HEK293 (cell line): Measurements from ENCODE around the gene HCAR2.

Experiments used
- CTCF ChIA-PET: fragments of 350-600 bp; formaldehyde crosslinking; extraction: SDS; loops from one replicate; lab custom pipeline; 2021; ENCODE audit warnings: antibody characterized with exemption; lab: Yijun Ruan, JAX
- POLR2A ChIA-PET: fragments of 300-600 bp; formaldehyde crosslinking; extraction: SDS; loops from one replicate; lab custom pipeline; 2020; ENCODE audit warnings: antibody characterized with exemption, inconsistent platforms; lab: Yijun Ruan, JAX
- H3K27ac ChIP-seq: fragments of 200-500 bp; sonication (Bioruptor generic); 2 replicates; pipeline ENCODE4 v1.5.1; 2014; ENCODE audit warnings: low read depth, low read length, control low read depth, inconsistent platforms; ENCODE audit errors: extremely low read depth
- H3K36me3 ChIP-seq, 2 experiments: fragments of 200-500 bp in 1 of 2; sonication (Bioruptor generic) in 1 of 2; 1 replicate in 1 of 2; 2 replicates in 1 of 2; pipeline ENCODE4 v1.5.1; 2014 to 2017; ENCODE audit warnings: inconsistent platforms in 2 of 2, low read length in 2 of 2; ENCODE audit not compliant: control insufficient read depth in 2 of 2, insufficient read depth in 1 of 2
- H3K4me1 ChIP-seq: fragments of 200-500 bp; sonication (Bioruptor generic); 2 replicates; pipeline ENCODE4 v1.5.1; 2014; ENCODE audit warnings: mild to moderate bottlenecking, low read length, inconsistent platforms; ENCODE audit not compliant: control insufficient read depth, insufficient read depth
- H3K4me3 ChIP-seq: 2 replicates; pipeline ENCODE4 v1.5.1; 2011; ENCODE audit warnings: low read depth, mild to moderate bottlenecking, control low read depth, low read length, moderate library complexity
- H3K9me3 ChIP-seq: fragments of 200-500 bp; sonication (Bioruptor generic); 2 replicates; pipeline ENCODE4 v1.5.1; 2014; ENCODE audit warnings: low read depth, low read length, inconsistent platforms; ENCODE audit not compliant: control insufficient read depth, insufficient read depth
- KLF16 ChIP-seq: fragments of 450-650 bp; formaldehyde crosslinking; IDR thresholded peaks from 2 replicates; pipeline ENCODE4 v1.5.1; 2017; ENCODE audit warnings: missing biosample characterization, missing genetic modification characterization
- SCRT2 ChIP-seq: fragments of 450-650 bp; formaldehyde crosslinking; IDR thresholded peaks from 2 replicates; pipeline ENCODE4 v1.5.1; 2016; ENCODE audit warnings: missing biosample characterization, missing genetic modification characterization
- YY2 ChIP-seq: fragments of 450-650 bp; formaldehyde crosslinking; IDR thresholded peaks from 2 replicates; pipeline ENCODE4 v1.5.1; 2016; ENCODE audit warnings: missing biosample characterization, missing genetic modification characterization
- ZBTB20 ChIP-seq: fragments of 450-650 bp; formaldehyde crosslinking; IDR thresholded peaks from 2 replicates; pipeline ENCODE4 v1.5.1; 2016; ENCODE audit warnings: missing biosample characterization, missing genetic modification characterization
- ZNF121 ChIP-seq: fragments of 450-650 bp; formaldehyde crosslinking; IDR thresholded peaks from 2 replicates; pipeline ENCODE4 v1.5.1; 2016; ENCODE audit warnings: missing biosample characterization, missing genetic modification characterization
- ZNF146 ChIP-seq: fragments of 450-650 bp; formaldehyde crosslinking; IDR thresholded peaks from 2 replicates; pipeline ENCODE4 v1.5.1; 2016; ENCODE audit warnings: missing biosample characterization, missing genetic modification characterization
- ZNF16 ChIP-seq: fragments of 450-650 bp; formaldehyde crosslinking; IDR thresholded peaks from 2 replicates; pipeline ENCODE4 v1.5.1; 2016; ENCODE audit warnings: low read depth, missing biosample characterization, missing genetic modification characterization
- ZNF184 ChIP-seq: fragments of 450-650 bp; IDR thresholded peaks from 2 replicates; pipeline ENCODE4 v1.5.1; 2018; ENCODE audit warnings: missing biosample characterization, mild to moderate bottlenecking, missing genetic modification characterization
- ZNF239 ChIP-seq: fragments of 450-650 bp; formaldehyde crosslinking; IDR thresholded peaks from 2 replicates; pipeline ENCODE4 v1.5.1; 2016; ENCODE audit warnings: missing biosample characterization, missing genetic modification characterization
- ZNF248 ChIP-seq: fragments of 450-650 bp; formaldehyde crosslinking; IDR thresholded peaks from 2 replicates; pipeline ENCODE4 v1.5.1; 2017; ENCODE audit warnings: missing biosample characterization, missing genetic modification characterization
- ZNF292 ChIP-seq: fragments of 450-650 bp; formaldehyde crosslinking; IDR thresholded peaks from 2 replicates; pipeline ENCODE4 v1.5.1; 2016; ENCODE audit warnings: low read depth, missing biosample characterization, missing genetic modification characterization, borderline replicate concordance
- ZNF37A ChIP-seq: fragments of 450-650 bp; IDR thresholded peaks from 2 replicates; pipeline ENCODE4 v1.5.1; 2018; ENCODE audit warnings: missing biosample characterization, missing genetic modification characterization
- ZNF624 ChIP-seq: fragments of 450-650 bp; formaldehyde crosslinking; IDR thresholded peaks from 2 replicates; pipeline ENCODE4 v1.5.1; 2017; ENCODE audit warnings: missing biosample characterization, missing genetic modification characterization
- ZNF785 ChIP-seq: fragments of 450-650 bp; formaldehyde crosslinking; IDR thresholded peaks from 2 replicates; pipeline ENCODE4 v1.5.1; 2016; ENCODE audit warnings: missing biosample characterization, missing genetic modification characterization
- ZSCAN30 ChIP-seq: fragments of 450-650 bp; IDR thresholded peaks from 2 replicates; pipeline ENCODE4 v1.5.1; 2018; ENCODE audit warnings: missing biosample characterization, mild to moderate bottlenecking, missing genetic modification characterization, moderate library complexity
- TF ChIP-seq, protein P1 (sequence below): fragments of 450-650 bp; formaldehyde crosslinking; IDR thresholded peaks from 2 replicates; pipeline ENCODE4 v1.5.1; 2016; ENCODE audit warnings: missing biosample characterization, missing genetic modification characterization, borderline replicate concordance
- TF ChIP-seq, protein P2 (sequence below): fragments of 450-650 bp; formaldehyde crosslinking; optimal IDR thresholded peaks from 2 replicates; pipeline ENCODE3; 2016; ENCODE audit warnings: missing biosample characterization, mild to moderate bottlenecking, missing genetic modification characterization

Gene HCAR2

DNA sequence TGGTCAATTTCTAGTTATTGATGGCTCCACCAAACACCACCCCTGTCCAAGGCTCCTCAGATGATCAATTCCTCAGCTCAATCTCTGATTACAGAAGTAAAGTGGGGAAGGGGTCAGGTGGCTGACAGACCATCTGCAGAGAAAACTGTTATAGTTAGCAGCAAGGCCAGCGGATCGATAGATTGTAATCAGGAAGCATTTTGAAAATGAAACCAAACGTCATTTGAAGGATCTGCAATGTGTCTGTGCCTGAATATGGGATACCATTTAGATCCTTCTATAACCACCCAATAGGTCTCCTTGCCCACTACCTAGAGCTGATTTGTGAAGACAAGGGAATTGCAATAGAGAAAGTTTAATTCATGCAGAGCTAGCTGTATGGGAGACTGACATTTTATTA is 11.6 kb downstream of the HCAR2 start:
- no peak overlapping the region for H3K27ac ChIP-seq
- TF ChIP-seq, protein P1, sequence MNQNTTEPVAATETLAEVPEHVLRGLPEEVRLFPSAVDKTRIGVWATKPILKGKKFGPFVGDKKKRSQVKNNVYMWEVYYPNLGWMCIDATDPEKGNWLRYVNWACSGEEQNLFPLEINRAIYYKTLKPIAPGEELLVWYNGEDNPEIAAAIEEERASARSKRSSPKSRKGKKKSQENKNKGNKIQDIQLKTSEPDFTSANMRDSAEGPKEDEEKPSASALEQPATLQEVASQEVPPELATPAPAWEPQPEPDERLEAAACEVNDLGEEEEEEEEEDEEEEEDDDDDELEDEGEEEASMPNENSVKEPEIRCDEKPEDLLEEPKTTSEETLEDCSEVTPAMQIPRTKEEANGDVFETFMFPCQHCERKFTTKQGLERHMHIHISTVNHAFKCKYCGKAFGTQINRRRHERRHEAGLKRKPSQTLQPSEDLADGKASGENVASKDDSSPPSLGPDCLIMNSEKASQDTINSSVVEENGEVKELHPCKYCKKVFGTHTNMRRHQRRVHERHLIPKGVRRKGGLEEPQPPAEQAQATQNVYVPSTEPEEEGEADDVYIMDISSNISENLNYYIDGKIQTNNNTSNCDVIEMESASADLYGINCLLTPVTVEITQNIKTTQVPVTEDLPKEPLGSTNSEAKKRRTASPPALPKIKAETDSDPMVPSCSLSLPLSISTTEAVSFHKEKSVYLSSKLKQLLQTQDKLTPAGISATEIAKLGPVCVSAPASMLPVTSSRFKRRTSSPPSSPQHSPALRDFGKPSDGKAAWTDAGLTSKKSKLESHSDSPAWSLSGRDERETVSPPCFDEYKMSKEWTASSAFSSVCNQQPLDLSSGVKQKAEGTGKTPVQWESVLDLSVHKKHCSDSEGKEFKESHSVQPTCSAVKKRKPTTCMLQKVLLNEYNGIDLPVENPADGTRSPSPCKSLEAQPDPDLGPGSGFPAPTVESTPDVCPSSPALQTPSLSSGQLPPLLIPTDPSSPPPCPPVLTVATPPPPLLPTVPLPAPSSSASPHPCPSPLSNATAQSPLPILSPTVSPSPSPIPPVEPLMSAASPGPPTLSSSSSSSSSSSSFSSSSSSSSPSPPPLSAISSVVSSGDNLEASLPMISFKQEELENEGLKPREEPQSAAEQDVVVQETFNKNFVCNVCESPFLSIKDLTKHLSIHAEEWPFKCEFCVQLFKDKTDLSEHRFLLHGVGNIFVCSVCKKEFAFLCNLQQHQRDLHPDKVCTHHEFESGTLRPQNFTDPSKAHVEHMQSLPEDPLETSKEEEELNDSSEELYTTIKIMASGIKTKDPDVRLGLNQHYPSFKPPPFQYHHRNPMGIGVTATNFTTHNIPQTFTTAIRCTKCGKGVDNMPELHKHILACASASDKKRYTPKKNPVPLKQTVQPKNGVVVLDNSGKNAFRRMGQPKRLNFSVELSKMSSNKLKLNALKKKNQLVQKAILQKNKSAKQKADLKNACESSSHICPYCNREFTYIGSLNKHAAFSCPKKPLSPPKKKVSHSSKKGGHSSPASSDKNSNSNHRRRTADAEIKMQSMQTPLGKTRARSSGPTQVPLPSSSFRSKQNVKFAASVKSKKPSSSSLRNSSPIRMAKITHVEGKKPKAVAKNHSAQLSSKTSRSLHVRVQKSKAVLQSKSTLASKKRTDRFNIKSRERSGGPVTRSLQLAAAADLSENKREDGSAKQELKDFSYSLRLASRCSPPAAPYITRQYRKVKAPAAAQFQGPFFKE (tag by site-specific recombination): no peak
- TF ChIP-seq ZNF785 (no peak), KLF16 (tag by site-specific recombination) (no peak), ZNF624 (no peak), ZSCAN30 (tag by site-specific recombination) (no peak), ZNF248 (no peak), ZBTB20 (tag by site-specific recombination) (no peak)
- TF ChIP-seq, protein P2, sequence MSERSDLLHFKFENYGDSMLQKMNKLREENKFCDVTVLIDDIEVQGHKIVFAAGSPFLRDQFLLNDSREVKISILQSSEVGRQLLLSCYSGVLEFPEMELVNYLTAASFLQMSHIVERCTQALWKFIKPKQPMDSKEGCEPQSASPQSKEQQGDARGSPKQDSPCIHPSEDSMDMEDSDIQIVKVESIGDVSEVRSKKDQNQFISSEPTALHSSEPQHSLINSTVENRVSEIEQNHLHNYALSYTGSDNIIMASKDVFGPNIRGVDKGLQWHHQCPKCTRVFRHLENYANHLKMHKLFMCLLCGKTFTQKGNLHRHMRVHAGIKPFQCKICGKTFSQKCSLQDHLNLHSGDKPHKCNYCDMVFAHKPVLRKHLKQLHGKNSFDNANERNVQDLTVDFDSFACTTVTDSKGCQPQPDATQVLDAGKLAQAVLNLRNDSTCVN: no peak
- H3K9me3 ChIP-seq: no peaks in the 10 kb centered on the region
- CTCF ChIA-PET: interaction anchor here (0.6 kb wide), 3 partner anchors 50 to 1333 kb away, joined by 3 read pairs; no protein-coding TSS in a partner anchor
- no peaks in the 10 kb centered on the region for H3K36me3 ChIP-seq
- POLR2A ChIA-PET: no interaction called here
- no peak overlapping the region for H3K4me3 ChIP-seq
- H3K4me1 ChIP-seq: no peaks in the 10 kb centered on the region

DNA sequence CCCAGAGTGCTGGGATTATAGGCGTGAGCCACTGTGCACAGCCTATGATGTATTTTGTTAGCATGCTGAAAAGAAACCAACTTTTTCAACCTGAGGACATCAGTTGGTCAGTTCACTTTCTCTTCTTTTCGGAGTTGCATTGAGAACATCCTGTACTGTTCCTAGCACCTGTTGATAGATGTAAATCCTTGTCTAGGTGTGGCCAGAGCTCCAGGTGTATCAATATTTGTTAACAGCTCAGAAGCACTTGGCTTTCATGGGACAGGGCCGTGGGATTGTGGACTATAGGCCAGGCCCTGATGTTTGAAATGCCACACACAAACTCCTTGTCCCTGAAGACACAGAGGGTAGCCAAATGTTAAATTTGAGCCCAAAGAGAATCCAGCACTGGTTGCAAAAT is 14.9 kb downstream of the HCAR2 start:
- no peaks in the 10 kb centered on the region for H3K36me3 ChIP-seq
- H3K4me1 ChIP-seq: no peaks in the 10 kb centered on the region; the same call in 1 of the 2 replicates
- H3K27ac ChIP-seq: no peak overlapping the region
- ChIA-PET POLR2A (no interaction called here), CTCF (no interaction called here)
- no peaks in the 10 kb centered on the region for H3K9me3 ChIP-seq
- peak; percentile 53; the same call in 1 of the 2 replicates for TF ChIP-seq SCRT2
- no peak for TF ChIP-seq ZNF292
- H3K4me3 ChIP-seq: no peak overlapping the region

DNA sequence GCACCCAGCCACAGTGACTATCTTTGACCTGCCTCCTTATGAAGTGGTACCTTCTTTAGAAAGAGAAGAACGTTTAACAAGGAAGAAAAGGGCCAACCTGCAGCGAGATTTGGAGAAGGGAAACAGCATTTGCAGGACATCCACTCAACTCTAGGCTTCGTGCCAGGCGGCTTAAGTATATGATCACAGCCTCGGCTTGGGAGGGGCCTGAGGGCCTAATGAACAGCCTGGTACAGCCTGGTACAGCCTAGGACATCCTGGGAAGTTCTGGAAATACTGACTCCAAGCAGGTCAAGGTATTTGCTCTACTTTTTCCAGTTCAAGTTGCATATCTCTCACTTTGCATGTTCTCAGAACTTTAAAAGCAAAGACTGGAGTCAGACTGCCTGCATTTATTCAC is 16.1 kb downstream of the HCAR2 start:
- TF ChIP-seq ZNF37A (tag by site-specific recombination) (no peak), ZNF292 (no peak), ZNF121 (tag by site-specific recombination) (no peak), ZNF184 (tag by site-specific recombination) (no peak), ZNF16 (no peak), ZNF239 (tag by site-specific recombination) (no peak), YY2 (tag by site-specific recombination) (no peak), ZNF146 (tag by site-specific recombination) (no peak)
- TF ChIP-seq, protein P1 (tag by site-specific recombination): no peak
- Histone ChIP-seq H3K36me3 (no peaks in the 10 kb centered on the region), H3K4me1 (no peaks in the 10 kb centered on the region; the same call in 1 of the 2 replicates), H3K9me3 (no peaks in the 10 kb centered on the region), H3K27ac (no peak overlapping the region), H3K4me3 (no peak overlapping the region)
- ChIA-PET POLR2A (no interaction called here), CTCF (no interaction called here)
